ENCODE data around the gene WDR1.

WDR1 gene

DNA sequence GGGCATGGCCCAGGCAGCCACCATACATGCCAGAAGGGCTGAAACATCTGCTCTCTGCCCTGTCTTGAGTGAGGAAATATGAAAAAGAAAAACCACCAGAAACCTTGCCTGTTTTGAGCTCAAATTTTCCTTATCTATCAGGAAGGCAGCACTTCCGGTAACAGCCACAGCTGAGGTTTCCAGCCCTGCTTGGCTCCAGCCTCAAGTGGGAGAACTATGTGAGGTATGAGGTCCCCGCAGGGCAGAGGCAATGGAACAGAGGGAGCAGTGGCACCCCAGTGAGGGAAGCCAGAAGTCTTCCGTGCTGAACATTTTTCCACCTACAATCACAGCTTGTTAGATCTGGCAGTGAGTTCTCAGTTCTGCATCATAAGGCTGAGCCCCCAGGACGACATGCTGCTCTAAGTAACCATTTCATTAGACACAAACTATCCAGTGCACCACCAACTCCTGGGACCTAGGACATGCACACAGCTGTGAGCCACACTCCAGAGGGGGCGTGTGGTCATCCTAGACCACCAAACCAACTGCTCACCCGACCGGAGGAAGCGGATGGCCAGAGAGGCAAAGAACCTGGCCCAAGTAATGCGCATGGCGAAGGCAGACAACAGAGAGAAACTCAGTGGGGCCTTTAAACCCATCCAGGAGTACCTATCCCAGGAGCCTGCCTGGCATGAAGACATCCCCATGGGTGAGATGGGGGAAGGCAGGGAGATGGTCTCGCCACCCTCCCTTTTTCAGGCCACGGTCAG, 22.6 kb downstream of the WDR1 start:
- no peaks in the 10 kb centered on the region for H3K9me3 ChIP-seq
- in situ Hi-C loops (cut with MboI; ENCODE audit: low sequenced_read_pairs), result no loop called here
- H3K4me3 ChIP-seq, result no peak overlapping the region
- H3K36me3 ChIP-seq (replicated peaks), result peaks cover 90% of the 10 kb centered on the region
- H3K4me1 ChIP-seq, result no peaks in the 10 kb centered on the region
- no peaks in the 10 kb centered on the region for H3K27me3 ChIP-seq (ENCODE audit: low read depth)
- DNase-seq (ENCODE audit: low spot score in 2 of 2), result no peak

DNA sequence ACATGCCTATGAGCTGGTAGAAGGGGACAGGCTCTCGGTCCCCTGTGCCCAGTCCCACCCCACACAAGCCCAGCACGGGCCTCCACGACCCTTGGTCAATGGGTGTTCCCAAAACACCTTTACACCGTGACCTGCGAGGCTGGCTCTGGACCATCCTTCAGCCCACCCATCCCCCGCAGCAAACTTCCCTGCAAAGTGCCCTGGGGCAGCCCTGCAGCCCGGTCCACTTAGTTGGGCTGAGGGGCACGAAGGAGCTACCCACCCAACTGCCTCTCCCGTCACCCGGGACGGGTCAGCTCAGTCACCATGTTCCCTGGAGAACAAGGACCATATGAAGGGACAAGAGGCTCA, 23.4 kb downstream of the WDR1 start:
- Histone ChIP-seq H3K4me3 (no peak overlapping the region), H3K27me3 (ENCODE audit: low read depth) (no peaks in the 10 kb centered on the region), H3K36me3 (replicated peaks) (peaks cover 92% of the 10 kb centered on the region), H3K9me3 (no peaks in the 10 kb centered on the region), H3K4me1 (no peaks in the 10 kb centered on the region)
- no peak for DNase-seq (ENCODE audit: low spot score in 2 of 2)
- in situ Hi-C loops (cut with MboI; ENCODE audit: low sequenced_read_pairs), result no loop called here

DNA sequence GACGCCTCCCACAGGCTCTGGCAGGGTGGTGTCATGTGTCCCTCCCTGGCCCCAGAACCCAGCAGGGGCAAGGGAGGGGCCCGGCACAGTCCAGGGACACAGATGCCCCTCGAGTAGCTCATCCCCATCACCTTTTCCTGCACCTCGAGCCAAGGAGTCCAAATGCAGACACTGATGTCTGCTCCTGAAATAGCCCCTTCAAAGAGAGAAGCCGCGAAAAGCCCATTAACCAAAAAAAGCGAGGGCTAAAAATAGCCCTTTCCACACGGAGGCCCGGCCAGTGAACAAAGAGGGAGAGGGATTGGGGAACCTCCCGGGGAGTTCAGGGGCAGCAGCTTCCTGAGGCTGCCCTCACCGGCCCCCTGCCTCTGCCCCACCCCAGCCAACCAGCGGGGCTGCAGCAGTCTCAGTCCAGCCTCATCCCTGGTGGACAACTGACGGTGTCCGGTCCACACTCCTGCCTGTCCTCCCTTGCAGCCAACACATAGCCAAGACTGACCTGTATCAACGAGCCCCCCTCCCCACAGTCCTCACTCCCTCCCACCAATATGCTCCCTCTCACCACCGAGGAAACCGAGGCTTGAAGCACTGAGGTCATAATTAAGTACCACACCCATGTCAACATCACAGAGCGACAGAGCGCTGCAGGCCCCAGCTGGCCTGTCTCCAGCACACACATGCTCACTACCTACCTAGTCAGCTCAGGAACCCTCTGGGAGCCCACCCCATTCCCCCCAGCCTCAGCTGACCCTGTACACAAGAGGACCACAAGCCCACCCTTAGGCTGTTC, 23.9 kb downstream of the WDR1 start:
- Histone ChIP-seq H3K4me1 (no peaks in the 10 kb centered on the region), H3K27me3 (ENCODE audit: low read depth) (no peaks in the 10 kb centered on the region), H3K36me3 (replicated peaks) (peaks cover 93% of the 10 kb centered on the region), H3K4me3 (no peak overlapping the region), H3K9me3 (no peaks in the 10 kb centered on the region)
- in situ Hi-C loops (cut with MboI; ENCODE audit: low sequenced_read_pairs), result no loop called here
- DNase-seq (ENCODE audit: low spot score in 2 of 2), result no peak

DNA sequence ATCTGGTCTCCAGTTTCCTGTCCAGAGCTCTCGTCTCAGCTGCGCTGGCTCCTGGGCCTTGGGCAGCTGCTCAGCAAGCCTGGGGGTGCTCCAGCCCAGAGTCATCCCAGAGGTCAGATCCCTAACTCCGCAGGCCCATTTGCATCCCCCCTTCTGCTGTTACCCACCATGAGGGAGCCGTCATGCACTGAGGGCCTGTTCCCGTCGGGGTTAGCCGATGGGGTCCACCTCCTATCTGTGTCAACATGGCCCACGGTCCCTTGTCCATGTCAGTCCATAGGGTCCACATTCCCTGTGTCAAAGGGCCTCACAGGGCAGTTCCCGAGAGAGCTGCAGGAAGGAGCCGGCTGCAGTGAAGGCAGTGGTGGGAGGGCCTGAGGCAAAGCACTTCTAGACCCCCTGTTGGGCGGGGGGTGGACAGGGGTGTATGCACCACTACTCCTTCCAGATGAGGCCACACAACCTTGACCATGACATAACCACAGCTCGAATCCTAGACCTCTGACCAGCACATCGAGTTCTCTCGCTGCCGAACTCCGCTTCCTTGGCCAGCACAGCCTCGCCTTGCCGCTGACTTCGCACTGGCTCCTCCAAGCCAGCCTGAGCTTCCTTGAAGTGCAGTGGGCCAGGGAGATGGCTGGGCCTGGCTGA, 24.9 kb downstream of the WDR1 start:
- in situ Hi-C loops (cut with MboI; ENCODE audit: low sequenced_read_pairs), result no loop called here
- H3K4me1 ChIP-seq, result no peaks in the 10 kb centered on the region
- H3K36me3 ChIP-seq (replicated peaks), result peaks cover 94% of the 10 kb centered on the region
- no peaks in the 10 kb centered on the region for H3K9me3 ChIP-seq
- DNase-seq (ENCODE audit: low spot score in 2 of 2), result no peak
- H3K4me3 ChIP-seq, result no peak overlapping the region
- no peaks in the 10 kb centered on the region for H3K27me3 ChIP-seq (ENCODE audit: low read depth)

DNA sequence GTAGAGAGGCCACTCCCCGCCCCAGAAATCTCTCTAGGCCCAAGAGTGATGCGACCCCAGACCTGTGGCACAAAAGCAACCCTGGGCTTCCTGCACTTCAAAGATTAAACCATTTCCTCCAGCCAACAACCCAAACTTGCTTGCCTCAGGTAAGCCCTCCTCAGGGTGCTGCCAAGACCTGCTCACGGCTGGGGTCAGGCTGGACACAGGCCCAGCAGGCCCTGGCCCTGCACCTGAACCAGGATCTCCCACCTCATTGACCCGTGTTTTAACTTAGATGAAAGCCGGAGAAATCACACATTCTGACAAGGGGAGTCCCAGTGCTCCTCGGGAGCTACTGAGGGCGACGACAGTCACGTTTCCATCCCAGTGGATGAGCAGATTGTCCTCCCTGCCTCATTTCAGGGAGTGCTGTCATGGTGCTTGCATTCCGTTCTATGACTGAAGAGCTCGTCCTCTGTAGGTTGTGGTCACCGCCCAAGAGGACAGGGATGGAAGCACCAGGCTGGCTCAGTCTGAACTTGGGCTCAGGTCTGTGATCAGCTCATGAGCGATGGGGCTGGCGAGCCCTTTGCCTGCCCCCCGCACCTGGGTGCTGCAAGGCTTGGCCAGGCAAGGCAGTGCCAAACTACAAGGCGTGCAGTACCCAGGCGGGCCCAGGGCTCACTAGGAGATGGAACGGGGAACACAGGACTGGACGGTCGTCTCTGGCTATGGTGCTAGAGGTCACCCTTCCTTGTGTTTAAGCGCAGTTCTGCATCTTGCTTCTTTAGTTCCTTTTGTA, 25.9 kb downstream of the WDR1 start:
- H3K4me1 ChIP-seq, result no peaks in the 10 kb centered on the region
- H3K27me3 ChIP-seq (ENCODE audit: low read depth), result no peaks in the 10 kb centered on the region
- in situ Hi-C loops (cut with MboI; ENCODE audit: low sequenced_read_pairs), result no loop called here
- peaks cover 92% of the 10 kb centered on the region for H3K36me3 ChIP-seq (replicated peaks)
- DNase-seq (ENCODE audit: low spot score in 2 of 2), result no peak
- H3K4me3 ChIP-seq, result no peak overlapping the region
- no peaks in the 10 kb centered on the region for H3K9me3 ChIP-seq

DNA sequence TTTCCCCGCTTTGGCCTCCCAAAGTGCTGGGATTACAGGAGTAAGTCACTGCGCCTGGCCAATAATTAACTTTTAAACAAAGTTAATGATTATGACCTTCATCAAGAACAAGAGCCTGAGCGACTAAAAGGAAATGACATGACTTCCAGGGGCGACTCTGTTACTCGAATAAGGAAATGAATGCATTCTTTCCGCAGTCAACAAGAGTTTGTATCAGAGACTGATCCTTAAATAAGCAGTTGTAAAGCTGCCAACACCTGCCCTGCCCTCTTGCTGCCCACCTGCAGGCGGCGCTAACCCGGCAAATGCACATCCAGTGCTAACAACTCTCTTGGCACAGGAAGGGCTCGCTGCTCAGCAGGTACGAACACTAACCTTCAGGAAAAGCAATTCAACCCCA, 27.3 kb downstream of the WDR1 start:
- no peaks in the 10 kb centered on the region for H3K4me1 ChIP-seq
- H3K36me3 ChIP-seq (replicated peaks), result peaks cover 92% of the 10 kb centered on the region
- in situ Hi-C loops (cut with MboI; ENCODE audit: low sequenced_read_pairs), result no loop called here

DNA sequence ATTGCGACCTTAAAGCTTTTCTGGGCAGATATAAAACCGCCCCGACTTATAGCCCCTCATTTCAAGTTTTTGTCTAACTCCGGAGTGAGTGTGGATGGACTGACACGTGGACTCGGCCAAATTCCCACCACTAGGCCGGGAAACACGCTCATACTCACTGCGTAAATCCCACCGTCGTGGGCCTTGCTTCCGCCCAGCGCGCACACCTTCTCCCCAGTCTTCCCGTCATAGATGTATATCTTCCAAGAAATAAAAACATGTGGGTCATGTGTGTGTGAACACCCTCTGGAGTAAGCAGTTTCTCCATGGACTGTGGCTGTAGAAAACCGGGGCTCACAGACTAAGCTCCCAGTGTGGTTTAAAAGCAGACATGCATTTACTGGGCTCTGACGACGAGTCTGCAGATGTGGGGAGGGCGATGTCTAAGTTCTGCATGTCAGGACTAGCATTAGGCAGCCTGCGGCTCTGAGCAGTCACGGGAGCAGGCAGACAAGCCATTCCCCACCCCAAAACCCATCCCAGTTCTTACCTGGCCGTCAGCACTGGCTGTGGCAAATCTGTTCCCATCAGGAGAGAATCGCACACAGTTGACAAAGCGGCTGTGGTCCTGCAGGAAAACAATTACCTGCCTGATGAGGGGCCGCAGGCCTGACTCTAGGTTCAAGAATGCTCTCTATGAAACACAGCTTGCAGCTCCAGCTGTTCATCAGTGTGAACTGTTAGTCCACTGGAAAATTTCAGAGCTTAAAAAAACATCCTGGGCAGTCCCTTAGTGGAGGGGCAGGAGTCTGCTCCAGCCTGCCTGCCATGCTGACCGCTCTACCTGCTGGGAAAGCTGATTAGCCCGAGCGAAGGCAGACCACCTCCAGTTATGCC, 28.2 kb downstream of the WDR1 start:
- no peaks in the 10 kb centered on the region for H3K9me3 ChIP-seq
- peaks cover 89% of the 10 kb centered on the region for H3K36me3 ChIP-seq (replicated peaks)
- H3K27me3 ChIP-seq (ENCODE audit: low read depth), result no peaks in the 10 kb centered on the region
- H3K4me3 ChIP-seq, result no peak overlapping the region
- no peaks in the 10 kb centered on the region for H3K4me1 ChIP-seq
- in situ Hi-C loops (cut with MboI; ENCODE audit: low sequenced_read_pairs), result no loop called here
- no peak for DNase-seq (ENCODE audit: low spot score in 2 of 2)

More for the DNA sequence above, 27.3 kb downstream of the WDR1 start:
- DNase-seq (ENCODE audit: low spot score in 2 of 2), result peak in 1 of 2 experiments; percentile 27
- no peaks in the 10 kb centered on the region for H3K27me3 ChIP-seq (ENCODE audit: low read depth)
- no peak overlapping the region for H3K4me3 ChIP-seq
- H3K9me3 ChIP-seq, result no peaks in the 10 kb centered on the region

DNA sequence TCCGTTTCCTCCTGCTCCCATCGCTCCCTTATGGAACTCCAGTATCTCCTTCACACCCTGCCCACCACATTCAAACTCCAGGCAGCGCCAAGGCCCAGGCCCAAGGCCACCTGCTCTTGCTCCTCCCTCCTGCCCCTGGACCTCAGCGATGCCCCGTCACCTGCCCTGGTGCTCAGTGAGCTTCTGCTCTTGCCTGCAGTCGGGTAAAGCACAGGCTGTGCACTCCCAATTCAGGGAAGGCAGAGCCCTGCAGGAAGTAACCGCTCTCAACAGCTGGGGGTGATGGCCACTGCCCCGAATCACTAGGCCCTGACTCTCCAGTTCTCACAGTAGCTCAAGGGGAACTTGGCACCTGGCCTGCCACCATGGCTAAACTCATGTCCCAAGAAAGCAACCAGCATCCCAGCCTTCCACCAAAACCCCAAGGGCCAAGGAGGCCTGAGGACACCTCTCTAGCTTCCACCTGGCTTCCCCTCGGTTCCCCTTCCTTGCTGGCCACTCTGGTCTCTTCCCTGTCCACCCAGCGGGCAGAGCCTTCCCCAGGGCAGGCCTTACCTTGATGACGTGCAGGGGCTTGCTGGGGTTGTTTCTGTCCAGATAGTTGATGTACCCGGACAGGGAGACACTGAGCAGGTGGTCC, 29.3 kb downstream of the WDR1 start:
- Histone ChIP-seq H3K36me3 (replicated peaks) (peaks cover 91% of the 10 kb centered on the region), H3K4me1 (no peaks in the 10 kb centered on the region), H3K9me3 (no peaks in the 10 kb centered on the region), H3K4me3 (no peak overlapping the region), H3K27me3 (ENCODE audit: low read depth) (no peaks in the 10 kb centered on the region)
- in situ Hi-C loops (cut with MboI; ENCODE audit: low sequenced_read_pairs), result no loop called here
- no peak for DNase-seq (ENCODE audit: low spot score in 2 of 2)

DNA sequence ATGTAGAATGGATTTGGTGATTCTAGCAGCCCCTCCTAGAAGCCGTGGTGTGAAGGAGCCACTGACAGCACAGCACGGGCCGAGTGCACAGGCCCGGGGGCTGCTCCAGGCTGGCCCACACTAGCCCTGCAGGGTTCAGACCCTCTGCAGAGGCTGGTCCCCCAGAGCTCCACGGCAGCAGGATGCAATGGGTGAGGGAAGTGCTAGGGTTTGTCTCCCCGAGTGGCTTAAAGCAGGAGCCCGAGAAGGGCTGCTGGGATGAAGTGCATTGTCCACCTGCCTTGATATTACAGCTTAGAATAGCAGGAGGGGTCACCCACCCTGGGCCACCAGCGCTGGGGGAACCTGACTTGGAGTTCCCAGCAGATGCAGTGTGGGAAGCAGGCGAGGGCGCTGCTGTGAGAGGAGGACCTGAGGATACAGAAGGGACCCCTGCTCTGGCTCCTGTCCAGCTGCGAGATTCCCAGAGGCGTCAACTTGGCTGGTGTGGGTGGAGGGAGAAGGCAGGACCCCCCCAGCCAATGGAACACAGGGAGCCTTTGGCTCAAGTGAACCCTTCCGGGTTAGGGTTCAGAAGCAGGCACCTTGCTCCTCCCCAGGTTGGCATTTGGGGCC, 30.0 kb downstream of the WDR1 start:
- Histone ChIP-seq H3K27me3 (ENCODE audit: low read depth) (no peaks in the 10 kb centered on the region), H3K9me3 (no peaks in the 10 kb centered on the region), H3K4me3 (no peak overlapping the region), H3K4me1 (no peaks in the 10 kb centered on the region), H3K36me3 (replicated peaks) (peaks cover 92% of the 10 kb centered on the region)
- no peak for DNase-seq (ENCODE audit: low spot score in 2 of 2)
- in situ Hi-C loops (cut with MboI; ENCODE audit: low sequenced_read_pairs), result no loop called here

DNA sequence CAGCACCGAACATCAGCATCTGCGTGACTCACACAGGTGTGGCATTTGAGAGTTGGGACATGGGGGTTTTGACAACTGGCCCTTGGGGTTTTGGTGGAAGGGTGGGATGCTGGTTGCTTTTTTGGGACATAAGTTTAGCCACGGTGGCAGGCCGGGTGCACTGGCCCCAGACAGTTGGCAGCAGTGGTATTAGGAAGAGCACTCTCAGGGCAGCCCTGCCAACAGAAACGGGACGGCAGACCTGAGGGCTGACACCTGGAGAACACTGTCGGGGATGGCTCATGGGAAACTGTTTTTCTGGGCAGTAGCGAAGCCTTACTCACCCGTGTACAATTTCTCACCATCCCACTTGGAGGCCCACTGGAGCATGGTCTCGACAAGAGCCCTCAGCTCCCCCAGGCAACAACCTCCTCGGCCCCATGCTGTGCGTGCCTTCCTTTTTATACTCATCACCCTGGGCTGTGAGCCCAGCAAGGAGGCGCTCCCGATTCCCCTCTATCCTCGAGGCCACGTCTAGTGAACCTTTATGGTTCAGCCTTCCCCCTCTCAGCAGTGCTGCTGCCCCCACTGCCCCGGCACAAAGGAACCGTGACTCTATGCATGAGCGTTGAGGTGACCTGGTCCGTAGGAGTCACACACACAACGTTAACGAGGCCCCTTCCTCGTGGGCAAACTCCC, 30.6 kb downstream of the WDR1 start:
- H3K36me3 ChIP-seq (replicated peaks), result peaks cover 89% of the 10 kb centered on the region
- H3K4me1 ChIP-seq, result no peaks in the 10 kb centered on the region
- H3K9me3 ChIP-seq, result no peaks in the 10 kb centered on the region
- no peak overlapping the region for H3K4me3 ChIP-seq
- DNase-seq (ENCODE audit: low spot score in 2 of 2), result no peak
- H3K27me3 ChIP-seq (ENCODE audit: low read depth), result no peaks in the 10 kb centered on the region
- in situ Hi-C loops (cut with MboI; ENCODE audit: low sequenced_read_pairs), result no loop called here

DNA sequence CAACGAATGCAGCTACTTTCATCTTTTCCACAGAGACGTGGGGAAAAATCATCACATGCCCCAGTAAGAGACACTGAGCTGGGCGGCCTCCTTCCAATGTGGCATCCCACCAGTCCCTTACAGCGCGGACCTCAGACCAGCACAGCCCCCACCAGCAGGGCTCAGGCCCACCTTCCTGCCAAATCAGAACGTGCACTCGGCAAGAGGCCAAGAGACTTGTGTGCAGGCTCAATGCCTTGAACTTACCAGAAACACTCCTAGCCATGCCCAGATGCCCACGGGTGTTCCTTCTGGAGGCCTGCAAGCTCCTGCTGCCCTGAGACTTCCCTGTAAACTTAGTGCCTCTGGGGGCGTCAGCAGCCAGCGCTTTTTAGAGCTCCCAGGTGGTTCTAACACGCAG, 31.2 kb downstream of the WDR1 start:
- Histone ChIP-seq H3K27me3 (ENCODE audit: low read depth) (no peaks in the 10 kb centered on the region), H3K9me3 (no peaks in the 10 kb centered on the region), H3K4me1 (no peaks in the 10 kb centered on the region), H3K4me3 (no peak overlapping the region), H3K36me3 (replicated peaks) (peaks cover 89% of the 10 kb centered on the region)
- in situ Hi-C loops (cut with MboI; ENCODE audit: low sequenced_read_pairs), result no loop called here
- no peak for DNase-seq (ENCODE audit: low spot score in 2 of 2)
